GM21737 (cell line): ENCODE results near the gene ACSS2.
A peak's percentile ranks its signal among the peaks of the same experiment; 100 is the strongest.

Experiments
- ATAC-seq: cut with Tn5 transposase; IDR thresholded peaks from one replicate; pipeline ENCODE4 v1.9.1; 2021; ENCODE audit warnings: mild to moderate bottlenecking, moderate library complexity; ENCODE audit not compliant: unreplicated experiment

ACSS2 gene

GRCh38 chr20:34945315-34946077 lies 69.1 kb downstream of the ACSS2 start:
- ATAC-seq, result no peak

GRCh38 chr20:34946661-34947060 lies 70.2 kb downstream of the ACSS2 start:
- no peak for ATAC-seq

GRCh38 chr20:34947336-34947735 lies 70.9 kb downstream of the ACSS2 start:
- no peak for ATAC-seq

GRCh38 chr20:34948030-34948429 lies 71.6 kb downstream of the ACSS2 start:
- ATAC-seq, result no peak

- ATAC-seq, result no peak
Observed at GRCh38 chr20:34949120-34949519, 72.7 kb downstream of the ACSS2 start.

GRCh38 chr20:34951252-34951651 lies 74.8 kb downstream of the ACSS2 start:
- no peak for ATAC-seq

- ATAC-seq, result no peak
Observed at GRCh38 chr20:34951652-34952051, 75.2 kb downstream of the ACSS2 start.

- ATAC-seq, result no peak
Observed at GRCh38 chr20:34952671-34953070, 76.3 kb downstream of the ACSS2 start.

- ATAC-seq, result no peak
Observed at GRCh38 chr20:34953960-34954359, 77.5 kb downstream of the ACSS2 start.

- no peak for ATAC-seq
Observed at GRCh38 chr20:34954904-34955230, 78.5 kb downstream of the ACSS2 start.

- ATAC-seq, result peak; percentile 84
Observed at GRCh38 chr20:34955231-34956040, 79.0 kb downstream of the ACSS2 start, which contains the start of the genes GSS and MYH7B. TSS of gene GSS (minus strand) at chr20:34955806. CDS start at chr20:34951852, 3,954 bp downstream. TSS of gene MYH7B (plus strand) at chr20:34955868. CDS start at chr20:34978006, 22,138 bp downstream.

- ATAC-seq, result no peak
Observed at GRCh38 chr20:34956041-34956458, 79.6 kb downstream of the ACSS2 start.

GRCh38 chr20:34956751-34957472 lies 80.5 kb downstream of the ACSS2 start:
- no peak for ATAC-seq

- ATAC-seq, result no peak
Observed at GRCh38 chr20:34964486-34964885, 88.1 kb downstream of the ACSS2 start.

GRCh38 chr20:34965051-34965450 lies 88.6 kb downstream of the ACSS2 start:
- no peak for ATAC-seq

- ATAC-seq, result no peak
Observed at GRCh38 chr20:34967421-34967820, 91.0 kb downstream of the ACSS2 start.

- no peak for ATAC-seq
Observed at GRCh38 chr20:34968042-34968775, 91.8 kb downstream of the ACSS2 start.

- no peak for ATAC-seq
Observed at GRCh38 chr20:34970193-34970840, 93.9 kb downstream of the ACSS2 start.

- ATAC-seq, result no peak
Observed at GRCh38 chr20:34970846-34971560, 94.6 kb downstream of the ACSS2 start.
